CD4-positive, alpha-beta T cell (primary cell): ENCODE measurements around the gene MAMDC2. TPM values are rescaled to one million over a fixed set of nuclear protein-coding genes. Genes with fewer than 3 reads are reported as not detected.

Experiments
- ATAC-seq: fragments of 200-7000 bp; cut with Tn5 transposase; one replicate; pipeline ENCODE4 v1.10.0; 2022; ENCODE audit warnings: mild to moderate bottlenecking; ENCODE audit not compliant: poor library complexity
- CTCF ChIA-PET: fragments of 350-600 bp; sonication (Branson Sonifier 250); formaldehyde crosslinking; loops from one replicate; lab custom pipeline; 2021; ENCODE audit warnings: antibody characterized with exemption, inconsistent platforms; lab: Charles Lee
- POLR2A ChIA-PET: fragments of 350-600 bp; sonication (Branson Sonifier 250); formaldehyde crosslinking; loops from one replicate; lab custom pipeline; 2021; ENCODE audit warnings: antibody characterized with exemption, inconsistent platforms; lab: Charles Lee
- DNase-seq, 14 experiments: peaks; one replicate each; pipeline ENCODE4 v3.0.0-alpha.2; 2013 to 2020; ENCODE audit warnings: mixed read lengths in 2 of 14
- H3K27ac ChIP-seq, 2 donors: one replicate each; pipeline versions ENCODE4 v1.5.1 to v1.7.0; 2013; ENCODE audit warnings: low read length in 2 of 2, low read depth in 1 of 2, mild to moderate bottlenecking in 1 of 2
- H3K27me3 ChIP-seq, 2 experiments: 1 replicate in 1 of 2; 2 replicates in 1 of 2; pipeline versions ENCODE4 v1.6.1 to v1.7.0; 2013; ENCODE audit warnings: low read length in 2 of 2, control low read depth in 1 of 2, mild to moderate bottlenecking in 1 of 2, moderate library complexity in 1 of 2; ENCODE audit not compliant: insufficient read depth in 2 of 2, control insufficient read depth in 1 of 2
- H3K36me3 ChIP-seq: one replicate; pipeline ENCODE4 v1.6.1; 2013; ENCODE audit warnings: low read length, control low read depth; ENCODE audit not compliant: insufficient read depth
- H3K4me1 ChIP-seq: one replicate; pipeline ENCODE4 v1.6.1; 2013; ENCODE audit warnings: low read length, control low read depth; ENCODE audit not compliant: insufficient read depth
- H3K4me3 ChIP-seq: one replicate; pipeline ENCODE4 v1.5.1; 2013; ENCODE audit warnings: mild to moderate bottlenecking, low read length, moderate library complexity
- H3K9me3 ChIP-seq, 2 experiments: 1 replicate in 1 of 2; 2 replicates in 1 of 2; pipeline versions ENCODE4 v1.6.1 to v1.7.0; 2013; ENCODE audit warnings: low read length in 2 of 2, mild to moderate bottlenecking in 2 of 2, control low read depth in 1 of 2, moderate library complexity in 1 of 2; ENCODE audit not compliant: control insufficient read depth in 1 of 2, insufficient read depth in 1 of 2
- H3K27ac Mint-ChIP-seq: one replicate; pipeline ENCODE4 v1.8.0; 2020; ENCODE audit warnings: mixed read lengths
- H3K27me3 Mint-ChIP-seq: one replicate; pipeline ENCODE4 v1.8.0; 2021; ENCODE audit warnings: mixed read lengths
- H3K36me3 Mint-ChIP-seq: one replicate; pipeline ENCODE4 v1.8.0; 2021; ENCODE audit warnings: low read depth, mixed read lengths
- H3K4me1 Mint-ChIP-seq: one replicate; pipeline ENCODE4 v1.8.0; 2021; ENCODE audit warnings: low read depth, mixed read lengths
- H3K4me3 Mint-ChIP-seq: one replicate; pipeline ENCODE4 v1.8.0; 2020; ENCODE audit warnings: mild to moderate bottlenecking, mixed read lengths
- H3K9me3 Mint-ChIP-seq: one replicate; pipeline ENCODE4 v1.8.0; 2020; ENCODE audit warnings: mixed read lengths
- CTCF ChIP-seq: fragments of 200-600 bp; IDR thresholded peaks from one replicate; pipeline ENCODE4 v1.8.0; 2022; ENCODE audit warnings: antibody characterized with exemption, mild to moderate bottlenecking
- intact Hi-C, 2 experiments: fragments of 100-400 bp; cut with DNase I in 1 of 2; cut with micrococcal nuclease in 1 of 2; formaldehyde crosslinking; loops; one replicate each; pipeline versions ENCODE4 v1.15.1 to v1.9.0; 2023 to 2025; cut with DNase I, micrococcal nuclease
- total RNA-seq, 174 experiments: library from RNA in 2 of 174; stranded (reverse) in 2 of 174; gene quantifications; one replicate each; pipeline ENCODE4 v1.2.3 and lab custom pipeline; 2021 to 2026

MAMDC2 gene
- total RNA-seq, 2 experiments from 2014 or later = 0.08 TPM; not detected in 1

GRCh38 chr9:70058569-70059116 is 15.0 kb downstream of the MAMDC2 start:
- Mint-ChIP-seq H3K27me3 (peaks cover 24% of the 10 kb centered on the region), H3K4me1 (no peaks in the 10 kb centered on the region)
- intact Hi-C loops = no loop called here

DNA sequence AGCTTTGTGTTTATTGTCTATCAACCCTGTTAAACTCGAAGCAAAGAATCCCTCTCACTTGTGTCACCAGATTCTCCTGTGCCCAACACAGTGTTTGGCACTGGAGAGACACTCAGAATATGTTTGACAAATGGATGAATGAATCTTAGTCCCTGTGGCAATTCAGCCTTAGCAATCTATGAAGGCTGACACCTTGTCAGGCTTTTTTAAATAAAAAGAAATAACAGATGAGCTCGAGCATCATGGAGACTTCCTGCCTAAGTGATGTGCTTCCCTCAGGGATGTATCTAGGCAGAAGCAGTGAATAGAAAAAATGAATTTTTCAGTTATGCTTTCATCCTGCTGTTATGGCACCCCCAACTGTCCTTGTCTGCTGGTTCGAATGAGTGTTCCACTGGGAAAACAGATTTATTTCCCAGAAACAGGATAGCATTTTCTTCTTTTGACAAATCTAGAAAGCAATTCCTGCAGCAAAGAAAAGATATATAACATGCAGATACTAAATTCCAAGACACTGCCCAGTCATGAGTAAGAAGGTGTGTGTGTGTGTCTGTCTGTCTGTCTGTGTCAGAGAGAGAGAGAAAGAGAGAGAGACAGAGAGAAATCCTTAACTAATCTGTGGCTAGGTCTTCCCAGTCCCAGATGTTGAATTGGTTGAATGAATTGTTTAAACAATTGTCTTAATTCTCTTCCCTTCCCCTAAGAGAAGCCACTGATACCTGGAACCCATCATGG is 16.7 kb downstream of the MAMDC2 start:
- POLR2A ChIA-PET = no interaction called here
- Histone ChIP-seq H3K27ac (no peak overlapping the region), H3K27me3 (peaks cover 0 to 2% of the 10 kb centered on the region in 2 experiments), H3K4me1 (no peaks in the 10 kb centered on the region), H3K4me3 (no peak overlapping the region), H3K36me3 (no peaks in the 10 kb centered on the region), H3K9me3 (no peaks in the 10 kb centered on the region)
- intact Hi-C loops = no loop called here
- H3K36me3 Mint-ChIP-seq = no peaks in the 10 kb centered on the region
- no peak overlapping the region for H3K4me3 Mint-ChIP-seq
- ATAC-seq (no peak), DNase-seq (no peak)
- CTCF ChIA-PET = no interaction called here
- no peak for TF ChIP-seq CTCF
- H3K9me3 Mint-ChIP-seq = no peaks in the 10 kb centered on the region
- peaks cover 34% of the 10 kb centered on the region for H3K27me3 Mint-ChIP-seq
- no peak overlapping the region for H3K27ac Mint-ChIP-seq
- H3K4me1 Mint-ChIP-seq = no peaks in the 10 kb centered on the region

More at GRCh38 chr9:70058569-70059116, 15.0 kb downstream of the MAMDC2 start:
- no peak overlapping the region for H3K27ac ChIP-seq
- no peak overlapping the region for H3K4me3 ChIP-seq
- H3K4me1 ChIP-seq = no peaks in the 10 kb centered on the region
- CTCF ChIA-PET = no interaction called here
- TF ChIP-seq CTCF = no peak
- DNase-seq (no peak), ATAC-seq (no peak)
- peaks cover under 1 to 2% of the 10 kb centered on the region in 2 experiments for H3K27me3 ChIP-seq
- H3K9me3 Mint-ChIP-seq = no peaks in the 10 kb centered on the region
- H3K36me3 ChIP-seq = no peaks in the 10 kb centered on the region
- H3K36me3 Mint-ChIP-seq = no peaks in the 10 kb centered on the region
- no peak overlapping the region for H3K27ac Mint-ChIP-seq
- POLR2A ChIA-PET = no interaction called here
- no peak overlapping the region for H3K4me3 Mint-ChIP-seq
- H3K9me3 ChIP-seq = no peaks in the 10 kb centered on the region

DNA sequence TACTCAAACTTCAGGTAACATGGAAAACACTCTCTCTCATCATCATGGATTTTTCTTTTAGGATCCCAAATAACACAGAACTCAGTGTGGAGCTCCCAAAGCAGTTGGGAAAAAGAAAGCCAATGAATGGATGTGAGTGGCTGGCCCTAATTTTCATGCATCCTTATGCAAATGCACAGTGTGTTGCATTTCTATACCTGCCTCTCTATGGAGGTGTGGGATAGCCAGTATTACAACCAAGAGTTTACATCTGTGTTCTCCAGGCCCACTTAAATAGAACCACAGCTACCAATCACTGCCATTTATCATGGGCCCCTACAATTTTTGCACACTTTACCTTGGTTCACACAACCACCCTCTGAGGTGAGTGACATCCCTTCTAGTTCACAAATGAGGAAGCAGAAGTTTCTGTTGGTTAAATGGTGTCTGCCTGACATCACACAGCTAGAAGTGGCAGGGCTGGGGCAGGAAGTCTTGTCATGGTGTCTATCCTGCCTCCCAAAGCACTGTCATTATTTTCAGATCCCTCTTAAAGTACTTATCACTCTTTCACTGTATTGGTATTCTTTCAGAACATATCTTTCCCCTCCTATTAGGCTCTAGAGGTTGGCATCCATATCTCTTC is 17.3 kb downstream of the MAMDC2 start:
- Mint-ChIP-seq H3K4me1 (no peaks in the 10 kb centered on the region), H3K4me3 (no peak overlapping the region), H3K27me3 (peaks cover 34% of the 10 kb centered on the region), H3K36me3 (no peaks in the 10 kb centered on the region), H3K9me3 (no peaks in the 10 kb centered on the region), H3K27ac (no peak overlapping the region)
- DNase-seq (peak in 2 of 14 experiments; percentile 4 to 7), ATAC-seq (no peak)
- Histone ChIP-seq H3K36me3 (no peaks in the 10 kb centered on the region), H3K27me3 (peaks cover 0 to 2% of the 10 kb centered on the region in 2 experiments), H3K4me3 (no peak overlapping the region), H3K9me3 (no peaks in the 10 kb centered on the region), H3K27ac (no peak overlapping the region), H3K4me1 (no peaks in the 10 kb centered on the region)
- intact Hi-C loops = no loop called here
- CTCF ChIA-PET = no interaction called here
- no peak for TF ChIP-seq CTCF
- POLR2A ChIA-PET = no interaction called here
